ENCODE data around the gene TLE1. TPM values are rescaled to one million over a fixed set of nuclear protein-coding genes. Genes with fewer than 3 reads are reported as not detected.

TLE1 gene
- total RNA-seq, 1 experiment from 2014 or later: 79.3 TPM

- H3K23ac ChIP-seq (ENCODE audit: insufficient read length, low read depth, low read length): no peak overlapping the region
- no peaks in the 10 kb centered on the region for H3K79me2 ChIP-seq (ENCODE audit: insufficient read depth, low read length)
- WGBS (ENCODE audit: extremely low coverage, insufficient read length, low lambda C conversion rate): no CpG with 5 or more reads among the region's 9 CpGs
- H3T11ph ChIP-seq (ENCODE audit: low read length): no peak overlapping the region
- H4K20me1 ChIP-seq (ENCODE audit: control insufficient read depth, insufficient read depth, insufficient read length): no peaks in the 10 kb centered on the region
- no peak overlapping the region for H3K4ac ChIP-seq (ENCODE audit: low read depth, low read length)
- H3K27me3 ChIP-seq (ENCODE audit: insufficient read depth, low read length): no peaks in the 10 kb centered on the region
- H3K14ac ChIP-seq (ENCODE audit: insufficient read depth, low read length): no peak overlapping the region
- H2BK15ac ChIP-seq (ENCODE audit: low read depth, low read length): no peak overlapping the region
- H3K18ac ChIP-seq (ENCODE audit: insufficient read length, low read depth, low read length): no peak overlapping the region
- no peaks in the 10 kb centered on the region for H3K9me3 ChIP-seq (ENCODE audit: control insufficient read depth, low read depth, low read length)
- H3K27ac Mint-ChIP-seq: no peak overlapping the region
- H4K5ac ChIP-seq (ENCODE audit: insufficient read length, low read depth, low read length): no peak overlapping the region
- H2BK120ac ChIP-seq (ENCODE audit: low read depth, low read length, poor library complexity, severe bottlenecking): no peak overlapping the region
- H3K4me2 ChIP-seq (ENCODE audit: insufficient read depth, insufficient read length, low read length): no peak overlapping the region
- no peak overlapping the region for H3K9ac ChIP-seq (ENCODE audit: extremely low read depth, insufficient read length, low read length)
- H3K56ac ChIP-seq (ENCODE audit: insufficient read length, low read depth, low read length): no peak overlapping the region
- H2BK5ac ChIP-seq (ENCODE audit: insufficient read length, low read length): no peak overlapping the region
- H3K27ac ChIP-seq (ENCODE audit: insufficient read length, low read depth, low read length): no peak overlapping the region
- H2AFZ ChIP-seq (ENCODE audit: low read length): no peak overlapping the region
- peaks cover 4% of the 10 kb centered on the region for H3K27me3 Mint-ChIP-seq (ENCODE audit: low read depth)
- H3K4me3 Mint-ChIP-seq: no peak overlapping the region
- no peak overlapping the region for H2BK12ac ChIP-seq (ENCODE audit: insufficient read length, low read depth, low read length)
- no peaks in the 10 kb centered on the region; a peak in 1 of 7 replicates for H3K36me3 Mint-ChIP-seq (ENCODE audit: insufficient read depth in 1 of 3, low read depth in 3 of 3)
- H3K4me1 Mint-ChIP-seq: peaks cover 39 to 44% of the 10 kb centered on the region in 2 experiments
- peaks cover 2% of the 10 kb centered on the region for H3K4me1 ChIP-seq (ENCODE audit: insufficient read depth, low read length)
- H3K9me3 Mint-ChIP-seq: no peaks in the 10 kb centered on the region
- DNase-seq: no peak
- H2AK5ac ChIP-seq (ENCODE audit: insufficient read length, low read length): no peak overlapping the region
- no peak overlapping the region for H4K8ac ChIP-seq (replicated peaks; ENCODE audit: insufficient read length, low read depth, low read length)
- no peaks in the 10 kb centered on the region for H3K79me1 ChIP-seq (ENCODE audit: insufficient read depth, low read depth, low read length, poor library complexity, severe bottlenecking)
- H3K23me2 ChIP-seq (ENCODE audit: insufficient read length, low read depth, low read length, poor library complexity, severe bottlenecking): no peaks in the 10 kb centered on the region
- H2BK20ac ChIP-seq (ENCODE audit: low read depth, low read length, poor library complexity, severe bottlenecking): no peak overlapping the region
- TF ChIP-seq CTCF (conservative IDR thresholded peaks at IDR 0.05): no peak
- H4K91ac ChIP-seq (ENCODE audit: insufficient read length, low read depth, low read length): no peak overlapping the region
These were observed 31.2 kb upstream of the TLE1 start for GRCh38 chr9:81720450-81721086.
